Endothelial cell of umbilical vein (primary cell): ENCODE measurements around the gene EVI2B.
"Not testable (repeated sequence)": the region's sequence is repeated elsewhere in the genome, so short reads cannot be mapped to it uniquely, and the experiment has no call there.

ENCODE experiments used
- CTCF ChIP-seq, 2 donors: IDR thresholded peaks; 1 replicate in 1 of 2; 2 replicates in 1 of 2; pipeline ENCODE4 v1.5.1; 2011; ENCODE audit warnings: low read length in 2 of 2, mild to moderate bottlenecking in 2 of 2, moderate library complexity in 2 of 2, control low read depth in 1 of 2, inconsistent platforms in 1 of 2, low read depth in 1 of 2; ENCODE audit not compliant: insufficient read depth in 1 of 2; ENCODE audit errors: extremely low read depth in 1 of 2
- EZH2 ChIP-seq: IDR thresholded peaks from 2 replicates; pipeline ENCODE4 v1.6.1; 2012; ENCODE audit warnings: borderline replicate concordance, low read depth, mild to moderate bottlenecking, moderate library complexity, low read length, inconsistent platforms; ENCODE audit not compliant: severe bottlenecking
- JUN ChIP-seq: IDR thresholded peaks from 2 replicates; pipeline ENCODE4 v1.6.1; 2011; ENCODE audit warnings: borderline replicate concordance, low read depth; ENCODE audit not compliant: insufficient read length, insufficient read depth
- MAX ChIP-seq: IDR thresholded peaks from 2 replicates; pipeline ENCODE4 v1.6.1; 2011; ENCODE audit not compliant: insufficient read depth, insufficient read length
- POLR2A ChIP-seq: IDR thresholded peaks from 2 replicates; pipeline ENCODE4 v1.6.1; 2012; ENCODE audit warnings: low read depth, mild to moderate bottlenecking, control low read depth, low read length
- POLR2AphosphoS5 ChIP-seq: IDR thresholded peaks from 2 replicates; pipeline ENCODE4 v1.6.1; 2012; ENCODE audit warnings: low read depth, mild to moderate bottlenecking, control low read depth, low read length, moderate library complexity; ENCODE audit not compliant: insufficient read depth

- TF ChIP-seq CTCF (IDR thresholded peaks at IDR 0.05; ENCODE audit: extremely low read depth in 1 of 2, insufficient read depth in 1 of 2, low read depth in 1 of 2, low read length in 2 of 2); JUN; MAX; POLR2A; POLR2AphosphoS5; EZH2: not testable (repeated sequence)
Observed at GRCh38 chr17:31262923-31263322, 50.9 kb downstream of the EVI2B start.
